Stromal cell of bone marrow (primary cell): ENCODE data around the gene MARCHF2.
"Not testable (repeated sequence)": the region's sequence is repeated elsewhere in the genome, so short reads cannot be mapped to it uniquely, and the experiment has no call there.

Experiments
- DNase-seq: peaks from one replicate; pipeline ENCODE4 v3.0.0-alpha.2; 2012; ENCODE audit warnings: low read depth

The MARCHF2 gene

GRCh38 chr19:8410718-8411117, 2.4 kb upstream of the MARCHF2 start:
- DNase-seq: not testable (repeated sequence)

DNA sequence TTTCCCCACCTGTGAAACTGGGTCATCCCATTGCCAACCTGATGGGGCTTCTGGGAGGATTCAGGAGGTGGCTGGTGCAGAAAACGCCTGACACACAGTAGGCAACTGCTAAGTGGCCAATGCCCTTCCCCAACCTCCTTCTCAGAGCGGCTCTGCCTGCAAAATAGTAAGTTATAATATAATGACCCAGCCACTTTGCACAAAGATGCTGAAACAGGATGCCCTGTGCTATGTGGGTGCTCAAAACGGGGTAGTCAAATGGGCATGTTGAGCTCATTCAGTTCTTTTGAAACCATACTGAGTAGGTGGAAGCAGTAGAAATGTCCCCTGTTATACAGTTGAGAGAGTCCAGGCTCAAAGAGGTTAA, 507 bp downstream of the MARCHF2 start:
- DNase-seq: no peak

DNA sequence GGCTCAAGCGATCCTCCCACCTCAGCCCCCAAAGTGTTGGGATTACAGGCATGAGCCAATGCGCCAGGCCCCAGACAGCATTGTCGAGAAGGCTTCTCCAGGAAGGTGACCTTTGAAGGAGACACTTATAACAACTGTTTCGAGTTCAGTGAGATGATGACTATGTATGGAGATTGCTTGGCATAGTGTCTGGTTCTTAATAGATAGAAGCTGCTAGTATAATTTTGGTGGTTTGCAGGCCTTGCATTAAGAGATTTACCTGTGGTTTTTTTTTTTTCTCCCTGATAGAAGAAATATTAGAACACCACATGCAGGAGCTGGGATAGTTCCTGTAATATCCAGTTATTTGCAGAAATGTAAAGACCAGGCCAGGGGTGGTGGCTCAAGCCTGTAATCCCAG, 3.7 kb downstream of the MARCHF2 start:
- DNase-seq: no peak

- DNase-seq: no peak
Observed at GRCh38 chr19:8421484-8422461, 8.7 kb downstream of the MARCHF2 start.

- DNase-seq: peak; percentile 99
Observed at GRCh38 chr19:8423817-8424223, 10.7 kb downstream of the MARCHF2 start.

DNA sequence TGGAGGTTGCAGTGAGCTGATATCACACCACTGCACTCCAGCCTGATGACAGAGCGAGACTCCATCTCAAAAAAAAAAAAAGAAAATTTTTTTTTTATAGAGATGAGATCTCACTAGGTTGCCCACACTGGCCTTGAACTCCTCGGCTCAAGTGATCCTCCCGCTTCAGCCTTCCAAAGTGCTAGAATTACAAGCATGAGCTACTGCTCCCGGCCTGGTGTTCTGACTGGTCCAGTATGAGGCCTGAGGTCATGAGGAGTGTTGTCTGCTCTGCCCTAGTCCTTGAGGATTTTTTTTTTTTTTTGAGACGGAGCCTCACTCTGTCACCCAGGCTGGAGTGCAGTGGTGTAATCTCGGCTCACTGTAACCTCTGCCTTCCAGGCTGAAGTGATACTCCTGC, 12.2 kb downstream of the MARCHF2 start:
- not testable (repeated sequence) for DNase-seq

DNA sequence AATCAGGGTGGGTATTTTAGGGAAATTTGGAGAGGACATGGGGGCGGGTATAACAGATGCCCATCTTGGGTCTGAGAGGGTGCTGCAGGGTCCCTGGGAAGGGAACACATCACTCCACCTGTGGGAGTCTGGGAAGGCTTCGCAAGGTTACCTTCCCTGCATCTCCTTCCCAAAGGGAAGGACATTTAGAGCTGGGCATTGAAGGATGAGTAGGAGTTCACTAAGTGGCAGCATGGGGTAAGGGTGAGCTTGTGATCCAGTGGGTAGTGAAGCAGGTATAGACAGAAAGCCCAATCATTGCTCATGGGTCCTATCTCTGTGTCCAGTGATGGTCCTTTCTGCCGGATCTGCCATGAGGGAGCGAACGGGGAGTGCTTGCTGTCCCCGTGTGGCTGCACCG, 13.2 kb downstream of the MARCHF2 start:
- DNase-seq: no peak

- no peak for DNase-seq
Observed at GRCh38 chr19:8429044-8429443, 15.9 kb downstream of the MARCHF2 start.

DNA sequence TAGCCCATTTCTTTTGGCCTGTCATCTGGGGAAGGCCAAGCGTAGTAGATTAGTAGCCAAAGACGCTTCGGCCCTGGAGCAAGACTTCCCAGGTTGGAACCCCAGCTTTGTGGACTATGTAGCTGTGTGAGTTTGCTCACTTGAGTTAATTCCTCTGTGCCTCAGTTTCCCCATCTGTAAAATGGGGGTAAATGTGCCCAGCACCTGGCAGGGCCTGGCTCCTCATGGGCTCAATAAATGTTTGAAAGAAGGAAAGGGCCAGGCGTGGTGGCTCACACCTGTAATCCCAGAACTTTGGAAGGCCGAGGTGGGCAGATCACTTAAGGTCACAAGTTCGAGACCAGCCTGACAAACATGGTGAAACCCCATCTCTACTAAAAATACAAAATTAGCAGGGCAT, 16.7 kb downstream of the MARCHF2 start:
- DNase-seq: no peak

GRCh38 chr19:8430650-8431049, 17.5 kb downstream of the MARCHF2 start:
- no peak for DNase-seq

DNA sequence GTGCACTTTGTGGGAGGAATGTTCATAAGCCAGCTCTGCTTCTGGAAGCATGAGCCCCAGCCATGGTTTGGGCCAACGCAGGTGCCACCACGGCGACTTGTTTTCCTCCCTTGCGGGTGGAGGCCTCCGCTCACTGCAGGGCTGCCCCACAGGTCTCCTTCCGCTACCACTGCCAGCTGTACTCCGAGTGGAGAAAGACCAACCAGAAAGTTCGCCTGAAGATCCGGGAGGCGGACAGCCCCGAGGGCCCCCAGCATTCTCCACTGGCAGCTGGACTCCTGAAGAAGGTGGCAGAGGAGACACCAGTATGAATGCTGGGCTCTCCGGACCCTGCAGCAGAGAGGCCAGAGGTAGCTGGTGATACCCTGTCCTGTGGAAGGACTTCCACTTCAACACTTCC, 25.1 kb downstream of the MARCHF2 start:
- DNase-seq: no peak

DNA sequence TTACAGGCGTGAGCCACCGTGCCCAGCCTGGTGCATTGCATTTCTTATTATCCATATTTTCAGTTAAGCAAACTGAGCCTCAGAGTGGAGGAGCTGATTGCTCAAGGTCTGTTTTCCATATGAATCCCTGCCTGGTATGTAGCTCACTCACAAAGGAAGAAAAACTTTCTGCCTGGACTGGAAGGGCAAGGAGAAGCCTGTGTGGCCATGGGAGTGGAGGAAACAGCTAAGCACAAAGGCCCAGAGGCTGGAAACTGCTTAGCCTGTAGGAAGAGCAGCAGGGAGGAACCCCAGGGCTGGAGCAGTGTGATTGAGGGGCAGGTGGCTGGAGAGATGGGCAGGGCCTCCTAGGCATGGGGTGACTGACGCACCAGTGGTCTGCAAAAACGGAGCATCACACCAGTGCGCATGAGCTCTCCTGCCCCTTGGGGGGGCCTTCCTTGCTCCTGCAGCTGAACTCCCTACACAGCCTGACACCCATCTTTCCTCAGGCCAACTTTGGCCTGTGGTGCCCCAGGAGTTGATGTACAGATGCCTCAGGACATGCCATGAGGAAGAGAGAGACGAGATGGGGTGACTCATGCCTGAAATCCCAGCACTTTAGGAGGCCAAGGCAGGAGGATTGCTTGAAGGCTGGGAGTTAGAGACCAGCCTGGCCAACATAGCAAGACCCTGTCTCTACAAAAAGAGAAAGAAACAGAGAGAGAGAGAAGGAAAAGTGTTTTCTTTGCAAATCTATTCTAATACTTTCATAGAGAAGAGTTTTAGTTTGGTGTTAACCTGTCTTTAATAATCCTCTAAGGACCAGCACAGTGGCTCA, 28.8 kb downstream of the MARCHF2 start:
- DNase-seq: no peak

DNA sequence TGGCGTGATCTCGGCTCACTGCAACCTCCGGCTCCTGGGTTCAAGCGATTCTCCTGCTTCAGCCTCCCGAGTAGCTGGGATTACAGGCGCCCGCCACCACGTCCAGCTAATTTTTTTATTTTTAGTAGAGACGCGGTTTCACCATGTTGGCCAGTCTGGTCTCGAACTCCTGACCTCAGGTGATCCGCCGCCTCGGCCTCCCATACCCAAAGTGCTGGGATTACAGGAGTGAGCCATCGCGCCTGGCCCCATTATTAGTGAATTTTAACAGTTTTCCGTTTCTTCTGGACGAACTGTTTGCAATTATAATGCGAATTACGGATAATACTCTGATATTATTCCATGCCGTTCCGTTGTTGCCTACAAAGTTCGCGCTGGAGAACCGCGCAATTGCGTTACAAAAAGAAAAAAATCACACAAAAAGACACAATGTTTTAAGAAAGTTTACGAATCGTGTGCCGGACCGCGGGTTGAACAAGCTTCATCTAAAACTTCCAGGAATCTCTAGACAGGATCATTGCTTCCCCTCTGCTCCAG, 31.1 kb downstream of the MARCHF2 start:
- DNase-seq: not testable (repeated sequence)

DNA sequence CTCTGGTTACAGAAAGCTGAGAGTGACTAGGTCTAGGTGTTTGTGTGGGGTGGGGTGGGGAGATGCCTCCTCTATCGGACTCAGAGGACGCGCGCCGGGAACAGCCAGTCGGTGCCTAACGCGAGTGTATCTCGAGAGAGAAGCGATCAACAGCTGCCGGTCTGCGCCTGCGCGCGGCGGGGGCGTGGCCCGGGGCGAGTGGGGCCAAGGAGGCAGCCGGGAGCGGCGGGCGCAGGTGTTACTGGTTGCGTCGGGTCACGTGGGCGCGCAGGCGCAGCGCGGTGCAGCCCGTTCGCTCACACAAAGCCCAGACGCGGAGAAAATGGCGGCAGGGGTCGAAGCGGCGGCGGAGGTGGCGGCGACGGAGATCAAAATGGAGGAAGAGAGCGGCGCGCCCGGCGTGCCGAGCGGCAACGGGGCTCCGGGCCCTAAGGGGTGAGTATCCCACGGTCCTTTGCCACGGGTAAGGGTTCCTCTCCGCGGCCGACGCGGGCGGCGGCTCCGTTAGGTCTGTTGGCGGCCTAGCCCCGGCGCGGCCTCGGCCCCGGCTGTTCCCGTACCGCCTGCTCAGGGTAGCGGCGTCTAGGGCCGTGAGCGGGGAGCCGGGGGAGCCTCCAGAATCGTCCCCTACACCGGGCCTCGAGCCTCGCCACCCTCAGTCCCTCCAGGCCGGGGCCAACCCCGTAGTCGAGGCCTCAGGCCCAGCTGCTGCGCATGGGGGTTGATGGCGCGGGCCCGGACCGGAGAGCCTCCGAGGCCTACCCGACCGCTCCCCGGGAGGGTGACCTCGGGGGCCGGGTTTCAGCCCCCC, 31.8 kb downstream of the MARCHF2 start, which contains the start of gene HNRNPM:
Gene HNRNPM (plus strand): TSS at position 299 of the 811 bp plus-strand sequence. CDS start 24 bp downstream, at position 323.
- peak; percentile 94 for DNase-seq

DNA sequence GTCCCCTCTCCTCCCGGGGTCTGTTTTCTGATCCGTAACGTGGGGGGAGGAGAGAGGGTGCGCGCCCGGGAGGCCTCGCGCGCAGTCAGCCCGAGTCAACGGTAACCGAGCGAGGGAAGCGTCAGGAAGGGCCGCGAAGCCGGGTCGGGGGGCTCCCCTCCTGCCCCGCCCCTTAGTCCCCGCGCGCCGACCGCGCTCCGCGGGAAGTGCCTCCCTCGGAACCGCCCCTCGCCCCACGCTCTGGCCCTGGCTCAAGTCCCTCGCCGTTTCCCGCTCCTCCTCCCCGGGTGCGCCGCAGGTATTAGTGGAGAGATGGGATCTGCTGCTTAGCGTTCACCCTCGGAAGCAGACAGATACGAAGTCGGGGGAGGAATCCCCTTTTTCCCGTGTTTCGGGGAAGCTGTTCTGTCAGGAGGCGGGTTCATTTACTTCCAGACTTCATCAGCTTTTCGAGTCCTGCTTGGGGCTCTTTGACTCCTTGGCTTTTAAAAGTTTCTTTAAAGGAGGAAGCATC, 32.4 kb downstream of the MARCHF2 start:
- DNase-seq: no peak

- no peak for DNase-seq
Observed at GRCh38 chr19:8446061-8446709, 33.1 kb downstream of the MARCHF2 start.

GRCh38 chr19:8449830-8450229, 36.7 kb downstream of the MARCHF2 start:
- DNase-seq: no peak

- no peak for DNase-seq
Observed at GRCh38 chr19:8451377-8451776, 38.3 kb downstream of the MARCHF2 start.

DNA sequence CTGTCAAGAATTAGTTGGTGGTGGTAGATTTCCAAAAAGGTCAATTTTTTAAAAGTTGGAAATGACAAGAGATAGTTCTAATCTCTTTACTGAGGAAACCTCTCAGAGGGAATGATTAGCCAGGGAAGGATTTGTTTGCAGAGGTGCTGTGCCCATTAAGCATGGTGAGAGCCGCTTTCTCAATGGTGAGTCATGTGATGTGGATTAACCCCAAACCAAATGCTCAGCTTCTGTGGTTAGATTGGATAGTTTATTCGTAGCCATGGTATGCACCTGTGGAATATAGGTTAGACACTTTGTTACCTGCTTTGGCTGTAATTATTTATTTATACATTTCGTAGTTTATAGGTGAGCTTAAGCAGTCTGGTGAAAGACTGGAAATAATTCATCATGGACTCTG, 38.8 kb downstream of the MARCHF2 start:
- peak; percentile 29 for DNase-seq

DNA sequence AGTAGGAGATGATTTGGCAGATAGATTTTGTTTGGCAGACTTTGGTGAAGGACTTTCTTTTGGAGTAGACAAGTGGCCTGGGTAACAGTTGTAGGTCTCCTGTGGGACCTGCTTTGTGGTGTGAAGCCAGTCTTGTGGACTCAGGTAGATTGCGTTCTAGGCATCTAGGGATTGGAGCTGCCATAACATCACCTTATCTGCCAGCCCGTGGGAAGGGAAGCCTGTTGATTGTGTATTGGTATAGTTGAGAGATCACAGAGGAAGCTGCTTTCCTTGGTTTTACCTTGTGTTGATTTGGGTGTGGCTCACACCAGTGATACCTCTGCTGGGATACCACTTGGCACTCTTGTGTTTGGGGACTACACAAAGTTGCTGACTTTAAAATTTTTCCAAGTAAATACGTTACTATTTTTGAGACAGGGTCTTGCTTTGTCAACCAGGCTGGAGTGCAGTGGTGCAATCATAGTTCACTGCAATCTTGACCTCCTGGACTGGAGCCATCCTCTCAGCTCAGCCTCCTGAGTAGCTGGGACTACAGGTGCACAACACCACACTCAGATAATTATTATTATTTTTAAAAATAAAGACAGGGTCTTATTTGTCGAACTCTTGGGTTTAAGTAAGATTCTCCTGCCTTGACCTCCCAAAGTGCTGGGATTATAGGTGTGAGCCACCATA, 39.5 kb downstream of the MARCHF2 start:
- no peak for DNase-seq
